ENCODE data around the gene ZNF710.

ZNF710 gene

DNA sequence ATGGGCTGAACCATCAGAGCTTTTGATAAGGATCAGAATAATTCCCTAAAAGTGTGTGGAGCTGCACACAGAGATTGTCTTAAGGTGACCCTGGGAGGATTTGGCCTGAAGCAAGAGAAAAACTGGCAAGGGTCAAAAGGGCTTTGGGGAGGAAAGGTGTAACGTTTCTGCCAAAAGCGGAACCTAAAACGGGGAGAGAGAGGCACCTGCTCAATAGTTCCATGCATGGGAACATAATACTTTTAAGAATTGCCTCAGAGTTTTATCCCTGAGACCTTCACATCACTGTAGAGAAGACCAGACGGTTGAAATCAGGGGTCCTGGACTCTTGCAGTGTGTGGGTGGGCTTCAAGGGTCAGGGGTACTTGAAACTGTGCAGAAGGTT is 5.9 kb downstream of the ZNF710 start:
- H3K79me2 ChIP-seq (ENCODE audit: insufficient read depth, low read length): peaks cover 65% of the 10 kb centered on the region; the same call in 1 of the 2 replicates

DNA sequence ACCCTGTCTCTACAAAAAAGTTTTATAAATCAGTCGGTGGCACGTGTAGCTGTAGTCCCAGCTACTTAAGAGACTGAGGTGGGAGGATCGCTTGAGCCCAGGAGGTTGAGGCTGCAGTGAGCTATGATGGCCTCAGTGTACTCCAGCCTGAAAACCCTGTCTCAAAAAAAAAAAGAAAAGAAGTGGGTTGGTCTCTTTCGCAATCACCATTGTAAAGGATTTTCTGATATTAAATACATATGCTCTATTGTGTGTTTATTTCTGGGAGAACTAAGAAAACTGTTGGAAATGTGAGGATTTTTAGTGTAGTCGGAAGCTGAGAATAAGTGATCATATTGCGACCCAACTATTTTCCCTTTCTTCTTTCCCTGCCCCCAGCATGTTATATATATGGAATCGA is 7.5 kb downstream of the ZNF710 start:
- Histone ChIP-seq H3K4me2 (ENCODE audit: low read depth, low read length, poor library complexity, severe bottlenecking) (no peak overlapping the region), H3K36me3 (ENCODE audit: insufficient read depth, low read length) (no peaks in the 10 kb centered on the region), H3K9me3 (ENCODE audit: insufficient read depth, low read depth, low read length) (peaks cover 8% of the 10 kb centered on the region; the same call in 1 of the 2 replicates), H3K9me2 (replicated peaks; ENCODE audit: low read depth, low read length) (no peaks in the 10 kb centered on the region), H4K20me1 (ENCODE audit: insufficient read depth, low read length, poor library complexity, severe bottlenecking) (peaks cover 22% of the 10 kb centered on the region), H3K4me3 (ENCODE audit: low read length, poor library complexity, severe bottlenecking) (no peak overlapping the region), H2AFZ (ENCODE audit: low read length) (no peak overlapping the region), H3K79me2 (ENCODE audit: insufficient read depth, low read length) (peaks cover 52% of the 10 kb centered on the region; the same call in 1 of the 2 replicates), H3K27me3 (ENCODE audit: insufficient read depth, low read length, poor library complexity, severe bottlenecking) (no peaks in the 10 kb centered on the region), H3K9ac (ENCODE audit: low read depth, low read length, poor library complexity, severe bottlenecking) (no peak overlapping the region), H3K4me1 (ENCODE audit: insufficient read depth, low read length, poor library complexity, severe bottlenecking) (peaks cover 45% of the 10 kb centered on the region), H3F3A (ENCODE audit: low read depth) (peaks cover 3% of the 10 kb centered on the region; the same call in 1 of the 2 replicates)
- TF ChIP-seq EZH2phosphoT487 (IDR thresholded peaks at IDR 0.05; ENCODE audit: borderline replicate concordance): no peak
- TF ChIP-seq, protein P1, sequence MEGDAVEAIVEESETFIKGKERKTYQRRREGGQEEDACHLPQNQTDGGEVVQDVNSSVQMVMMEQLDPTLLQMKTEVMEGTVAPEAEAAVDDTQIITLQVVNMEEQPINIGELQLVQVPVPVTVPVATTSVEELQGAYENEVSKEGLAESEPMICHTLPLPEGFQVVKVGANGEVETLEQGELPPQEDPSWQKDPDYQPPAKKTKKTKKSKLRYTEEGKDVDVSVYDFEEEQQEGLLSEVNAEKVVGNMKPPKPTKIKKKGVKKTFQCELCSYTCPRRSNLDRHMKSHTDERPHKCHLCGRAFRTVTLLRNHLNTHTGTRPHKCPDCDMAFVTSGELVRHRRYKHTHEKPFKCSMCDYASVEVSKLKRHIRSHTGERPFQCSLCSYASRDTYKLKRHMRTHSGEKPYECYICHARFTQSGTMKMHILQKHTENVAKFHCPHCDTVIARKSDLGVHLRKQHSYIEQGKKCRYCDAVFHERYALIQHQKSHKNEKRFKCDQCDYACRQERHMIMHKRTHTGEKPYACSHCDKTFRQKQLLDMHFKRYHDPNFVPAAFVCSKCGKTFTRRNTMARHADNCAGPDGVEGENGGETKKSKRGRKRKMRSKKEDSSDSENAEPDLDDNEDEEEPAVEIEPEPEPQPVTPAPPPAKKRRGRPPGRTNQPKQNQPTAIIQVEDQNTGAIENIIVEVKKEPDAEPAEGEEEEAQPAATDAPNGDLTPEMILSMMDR (conservative IDR thresholded peaks at IDR 0.05; ENCODE audit: low read length): no peak

More for the DNA sequence above, 5.9 kb downstream of the ZNF710 start:
- TF ChIP-seq EZH2phosphoT487 (IDR thresholded peaks at IDR 0.05; ENCODE audit: borderline replicate concordance): no peak
- TF ChIP-seq, protein P1 (conservative IDR thresholded peaks at IDR 0.05; ENCODE audit: low read length): no peak
- no peaks in the 10 kb centered on the region for H3K9me2 ChIP-seq (replicated peaks; ENCODE audit: low read depth, low read length)
- no peaks in the 10 kb centered on the region for H3K27me3 ChIP-seq (ENCODE audit: insufficient read depth, low read length, poor library complexity, severe bottlenecking)
- peaks cover 47% of the 10 kb centered on the region for H3K4me1 ChIP-seq (ENCODE audit: insufficient read depth, low read length, poor library complexity, severe bottlenecking)
- no peak overlapping the region for H3K9ac ChIP-seq (ENCODE audit: low read depth, low read length, poor library complexity, severe bottlenecking)
- H3K36me3 ChIP-seq (ENCODE audit: insufficient read depth, low read length): no peaks in the 10 kb centered on the region
- peaks cover 7% of the 10 kb centered on the region; the same call in 1 of the 2 replicates for H3K9me3 ChIP-seq (ENCODE audit: insufficient read depth, low read depth, low read length)
- H2AFZ ChIP-seq (ENCODE audit: low read length): no peak overlapping the region
- no peak overlapping the region for H3K4me3 ChIP-seq (ENCODE audit: low read length, poor library complexity, severe bottlenecking)
- peaks cover 19% of the 10 kb centered on the region for H4K20me1 ChIP-seq (ENCODE audit: insufficient read depth, low read length, poor library complexity, severe bottlenecking)
- peaks cover 3% of the 10 kb centered on the region; the same call in 1 of the 2 replicates for H3F3A ChIP-seq (ENCODE audit: low read depth)
- H3K4me2 ChIP-seq (ENCODE audit: low read depth, low read length, poor library complexity, severe bottlenecking): peak overlapping the region; percentile 21

DNA sequence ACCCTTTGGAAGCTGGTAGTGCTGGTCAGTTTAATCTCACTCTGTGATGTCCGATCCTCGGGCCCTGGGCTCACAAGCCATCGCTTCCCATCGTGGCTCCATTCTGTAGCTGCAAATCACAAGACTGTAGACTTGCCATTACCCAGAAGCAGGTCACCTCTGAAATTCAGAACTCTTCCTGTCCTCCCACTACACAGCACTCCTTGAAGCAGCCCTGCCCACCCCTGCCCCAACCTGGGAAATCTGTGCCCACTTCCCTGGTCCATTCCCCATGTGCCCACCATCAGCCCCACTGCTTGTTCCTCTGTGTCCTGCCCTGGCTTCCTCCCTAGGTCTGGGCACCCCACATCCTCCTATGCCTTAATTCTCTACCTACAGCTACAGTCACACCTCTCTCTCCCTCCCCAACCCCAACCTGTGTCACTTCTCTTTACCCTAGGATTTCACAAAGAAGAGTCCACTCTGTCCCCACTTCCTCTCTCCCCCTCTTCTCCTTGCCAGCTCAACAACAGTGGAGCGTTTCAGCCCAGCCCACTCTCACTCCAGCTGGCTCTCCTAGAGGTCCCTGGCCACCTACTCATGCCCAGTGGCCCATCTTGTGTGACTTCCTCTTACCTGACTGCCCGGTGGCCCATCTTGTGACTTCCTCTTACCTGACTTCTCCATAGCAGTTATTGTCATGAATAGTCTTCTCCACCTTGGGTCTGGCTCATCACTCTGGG is 8.3 kb downstream of the ZNF710 start:
- Histone ChIP-seq H3F3A (ENCODE audit: low read depth) (peaks cover 1% of the 10 kb centered on the region; the same call in 1 of the 2 replicates), H3K27me3 (ENCODE audit: insufficient read depth, low read length, poor library complexity, severe bottlenecking) (no peaks in the 10 kb centered on the region), H3K4me3 (ENCODE audit: low read length, poor library complexity, severe bottlenecking) (no peak overlapping the region), H4K20me1 (ENCODE audit: insufficient read depth, low read length, poor library complexity, severe bottlenecking) (peaks cover 15% of the 10 kb centered on the region), H3K4me1 (ENCODE audit: insufficient read depth, low read length, poor library complexity, severe bottlenecking) (peaks cover 45% of the 10 kb centered on the region), H2AFZ (ENCODE audit: low read length) (no peak overlapping the region), H3K9me3 (ENCODE audit: insufficient read depth, low read depth, low read length) (peaks cover 8% of the 10 kb centered on the region; the same call in 1 of the 2 replicates), H3K4me2 (ENCODE audit: low read depth, low read length, poor library complexity, severe bottlenecking) (no peak overlapping the region), H3K79me2 (ENCODE audit: insufficient read depth, low read length) (peaks cover 43% of the 10 kb centered on the region; the same call in 1 of the 2 replicates), H3K36me3 (ENCODE audit: insufficient read depth, low read length) (no peaks in the 10 kb centered on the region), H3K9ac (ENCODE audit: low read depth, low read length, poor library complexity, severe bottlenecking) (no peak overlapping the region), H3K9me2 (replicated peaks; ENCODE audit: low read depth, low read length) (no peaks in the 10 kb centered on the region)
- TF ChIP-seq, protein P1 (conservative IDR thresholded peaks at IDR 0.05; ENCODE audit: low read length): no peak
- no peak for TF ChIP-seq EZH2phosphoT487 (IDR thresholded peaks at IDR 0.05; ENCODE audit: borderline replicate concordance)
